Natural killer cell (primary cell): Measurements from ENCODE around the gene PLOD1. TPM values are rescaled to one million over a fixed set of nuclear protein-coding genes. Genes with fewer than 3 reads are reported as not detected.

ENCODE experiments used
- ATAC-seq, 3 donors: fragments of 150-1000 bp in 2 of 3; fragments of 200-7000 bp in 1 of 3; cut with Tn5 transposase; 1 replicate in 1 of 3; 2 replicates in 2 of 3; pipeline ENCODE4 v1.10.0; 2021; ENCODE audit warnings: mild to moderate bottlenecking in 2 of 3, moderate library complexity in 2 of 3
- DNase-seq, 2 donors: peaks; one replicate each; pipeline versions ENCODE4 v3.0.0 to v3.0.0-alpha.2; 2013 to 2021; ENCODE audit warnings: mixed read lengths in 1 of 2
- H3K27ac ChIP-seq: one replicate; pipeline ENCODE4 v1.5.1; 2013; ENCODE audit warnings: mild to moderate bottlenecking, low read length
- H3K27me3 ChIP-seq: one replicate; pipeline ENCODE4 v1.6.1; 2013; ENCODE audit warnings: low read length; ENCODE audit not compliant: control insufficient read depth, insufficient read depth
- H3K36me3 ChIP-seq: one replicate; pipeline ENCODE4 v1.6.1; 2013; ENCODE audit warnings: low read length; ENCODE audit not compliant: control insufficient read depth, insufficient read depth
- H3K4me1 ChIP-seq: one replicate; pipeline ENCODE4 v1.6.1; 2013; ENCODE audit warnings: low read length; ENCODE audit not compliant: control insufficient read depth, insufficient read depth
- H3K4me3 ChIP-seq: one replicate; pipeline ENCODE4 v1.5.1; 2013; ENCODE audit warnings: low read length
- H3K9me3 ChIP-seq: one replicate; pipeline ENCODE4 v1.6.1; 2013; ENCODE audit warnings: low read length; ENCODE audit not compliant: control insufficient read depth, insufficient read depth
- H3K27ac Mint-ChIP-seq, 2 donors: one replicate each; pipeline ENCODE4 v1.8.0; 2022; ENCODE audit warnings: mild to moderate bottlenecking in 2 of 2, mixed read lengths in 2 of 2, moderate library complexity in 1 of 2
- H3K27me3 Mint-ChIP-seq, 2 donors: one replicate each; pipeline ENCODE4 v1.8.0; 2022; ENCODE audit warnings: low read depth in 2 of 2, mixed read lengths in 2 of 2
- H3K36me3 Mint-ChIP-seq: one replicate; pipeline ENCODE4 v1.8.0; 2022; ENCODE audit warnings: mixed read lengths
- H3K4me1 Mint-ChIP-seq, 2 donors: one replicate each; pipeline ENCODE4 v1.8.0; 2022; ENCODE audit warnings: mixed read lengths in 2 of 2
- H3K4me3 Mint-ChIP-seq: one replicate; pipeline ENCODE4 v1.8.0; 2022; ENCODE audit warnings: mild to moderate bottlenecking, moderate library complexity, mixed read lengths
- H3K9me3 Mint-ChIP-seq, 2 donors: one replicate each; pipeline ENCODE4 v1.8.0; 2022; ENCODE audit warnings: mixed read lengths in 2 of 2
- CTCF ChIP-seq: fragments of 200-600 bp; IDR thresholded peaks from one replicate; pipeline ENCODE4 v1.8.0; 2022; ENCODE audit warnings: antibody characterized with exemption
- whole genome bisulfite sequencing: methylation state at CpG from one replicate; pipeline ENCODE4 v1.1.7; 2013; ENCODE audit warnings: missing lambda C conversion rate; ENCODE audit not compliant: insufficient coverage; 5-methylcytosine and 5-hydroxymethylcytosine counted together
- intact Hi-C: fragments of 100-400 bp; cut with micrococcal nuclease; formaldehyde crosslinking; loops from one replicate; pipeline ENCODE4 v1.14.2; 2022
- total RNA-seq, 4 donors: library from RNA; stranded (reverse); fragments of 120-200 nt in 1 of 4; gene quantifications; one replicate each; pipeline versions ENCODE4 v1.2.3 to v1.2.4, GENCODE V29; 2013 to 2022

The PLOD1 gene
- total RNA-seq, 3 donors from 2014 or later (not counting 1 experiment from before 2014, with no cell fraction given), result 69.8 to 80.5 (median 80.4) TPM

DNA sequence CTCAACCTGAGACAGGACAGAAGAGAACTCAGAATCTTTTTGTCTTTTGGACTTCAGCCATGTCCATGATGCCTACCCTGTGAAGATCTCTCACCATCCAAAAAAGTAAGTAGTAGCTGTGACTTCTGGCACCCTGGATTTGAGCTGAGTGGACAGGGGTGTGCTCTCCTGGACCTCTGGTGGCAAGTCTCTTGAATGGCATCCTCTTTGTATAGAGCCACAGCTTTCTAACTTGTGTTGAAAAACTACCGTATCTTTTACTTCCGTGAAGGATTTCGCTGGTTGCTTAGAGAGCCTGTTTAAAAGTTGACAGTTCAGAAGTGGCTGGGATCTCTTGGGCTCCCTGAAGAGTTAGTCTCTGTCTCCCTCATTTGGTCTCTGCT lies 47.5 kb downstream of the PLOD1 start:
- ATAC-seq, result no peak
- intact Hi-C loops, result no loop called here
- Histone ChIP-seq H3K27me3 (no peaks in the 10 kb centered on the region), H3K4me3 (no peak overlapping the region), H3K27ac (no peak overlapping the region), H3K4me1 (peaks cover 15% of the 10 kb centered on the region), H3K36me3 (peaks cover 26% of the 10 kb centered on the region), H3K9me3 (no peaks in the 10 kb centered on the region)
- H3K27me3 Mint-ChIP-seq, result no peaks in the 10 kb centered on the region
- H3K4me1 Mint-ChIP-seq, result peaks cover 51 to 56% of the 10 kb centered on the region in 2 donors
- peak overlapping the region; percentile 94 for H3K4me3 Mint-ChIP-seq
- no peaks in the 10 kb centered on the region for H3K9me3 Mint-ChIP-seq
- peak overlapping the region; percentile 86 to 96 for H3K27ac Mint-ChIP-seq
- TF ChIP-seq CTCF, result no peak
- WGBS, result 86% methylated on average over 3 of the region's 3 CpGs
- peak in 1 of 2 donors; percentile 50 for DNase-seq
- no peaks in the 10 kb centered on the region for H3K36me3 Mint-ChIP-seq

GRCh38 chr1:11984121-11984520 lies 49.6 kb downstream of the PLOD1 start:
- H3K27ac ChIP-seq, result no peak overlapping the region
- H3K36me3 ChIP-seq, result peaks cover 28% of the 10 kb centered on the region
- DNase-seq, result no peak

DNA sequence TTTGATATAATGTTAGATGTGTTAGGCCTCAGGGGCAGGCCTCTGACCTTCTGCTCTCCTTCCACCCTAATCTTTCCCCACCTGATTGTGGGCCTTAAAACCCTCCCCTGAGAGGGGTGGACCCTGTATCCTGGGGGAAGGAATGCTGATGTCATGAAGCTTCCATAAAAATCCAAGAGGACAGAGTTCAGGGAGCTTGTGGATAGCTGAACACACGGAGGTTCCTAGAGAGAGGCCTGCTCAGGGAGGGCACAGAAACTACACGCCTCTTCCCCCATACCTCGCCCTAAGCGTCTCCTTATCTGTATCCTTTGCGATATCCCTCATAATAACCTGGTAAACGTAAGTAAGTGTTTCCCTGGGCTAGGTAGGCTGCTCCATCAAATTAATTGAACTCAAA lies 50.1 kb downstream of the PLOD1 start:
- no peak overlapping the region for H3K4me3 ChIP-seq
- ATAC-seq, result no peak
- H3K36me3 Mint-ChIP-seq, result no peaks in the 10 kb centered on the region
- DNase-seq, result no peak
- WGBS, result 93% methylated on average over 6 of the region's 6 CpGs
- H3K4me1 ChIP-seq, result peaks cover 13% of the 10 kb centered on the region
- no peaks in the 10 kb centered on the region for H3K27me3 Mint-ChIP-seq
- H3K27ac Mint-ChIP-seq, result no peak overlapping the region
- H3K27me3 ChIP-seq, result no peaks in the 10 kb centered on the region
- H3K4me3 Mint-ChIP-seq, result no peak overlapping the region
- peaks cover 55 to 61% of the 10 kb centered on the region in 2 donors for H3K4me1 Mint-ChIP-seq
- H3K36me3 ChIP-seq, result peaks cover 32% of the 10 kb centered on the region
- H3K9me3 Mint-ChIP-seq, result no peaks in the 10 kb centered on the region
- TF ChIP-seq CTCF, result no peak
- intact Hi-C loops, result no loop called here
- no peak overlapping the region for H3K27ac ChIP-seq
- no peaks in the 10 kb centered on the region for H3K9me3 ChIP-seq

More at GRCh38 chr1:11984121-11984520, 49.6 kb downstream of the PLOD1 start:
- Mint-ChIP-seq H3K27me3 (no peaks in the 10 kb centered on the region), H3K4me1 (peaks cover 53 to 59% of the 10 kb centered on the region in 2 donors), H3K4me3 (no peak overlapping the region), H3K27ac (peak overlapping the region in 1 of 2 donors; percentile 3), H3K36me3 (no peaks in the 10 kb centered on the region), H3K9me3 (no peaks in the 10 kb centered on the region)
- WGBS, result 95% methylated on average over 4 of the region's 5 CpGs
- intact Hi-C loops, result no loop called here
- ATAC-seq, result no peak
- Histone ChIP-seq H3K27me3 (no peaks in the 10 kb centered on the region), H3K4me3 (no peak overlapping the region), H3K4me1 (peaks cover 15% of the 10 kb centered on the region), H3K9me3 (no peaks in the 10 kb centered on the region)
- no peak for TF ChIP-seq CTCF

- no peak for TF ChIP-seq CTCF
- H3K36me3 Mint-ChIP-seq, result no peaks in the 10 kb centered on the region
- Histone ChIP-seq H3K27me3 (no peaks in the 10 kb centered on the region), H3K36me3 (peaks cover 38% of the 10 kb centered on the region), H3K9me3 (no peaks in the 10 kb centered on the region), H3K27ac (no peak overlapping the region), H3K4me1 (peaks cover 16% of the 10 kb centered on the region), H3K4me3 (no peak overlapping the region)
- intact Hi-C loops, result no loop called here
- H3K4me1 Mint-ChIP-seq, result peaks cover 57 to 62% of the 10 kb centered on the region in 2 donors
- ATAC-seq (no peak), DNase-seq (no peak)
- H3K4me3 Mint-ChIP-seq, result no peak overlapping the region
- no peak overlapping the region for H3K27ac Mint-ChIP-seq
- no peaks in the 10 kb centered on the region for H3K27me3 Mint-ChIP-seq
- no peaks in the 10 kb centered on the region for H3K9me3 Mint-ChIP-seq
- 92% methylated on average over 3 of the region's 3 CpGs for WGBS
These were observed 50.7 kb downstream of the PLOD1 start for GRCh38 chr1:11985171-11985570.
